GM12875 (cell line): ENCODE data around the gene RNF223.
A peak's percentile ranks its signal among the peaks of the same experiment; 100 is the strongest.

ENCODE experiments used
- H3K4me3 ChIP-seq: one replicate; pipeline ENCODE4 v1.5.1; 2011; ENCODE audit warnings: low read depth, low read length, control low read depth
- TF ChIP-seq, protein P1 (sequence below): IDR thresholded peaks from 2 replicates; pipeline ENCODE4 v1.5.1; 2011; ENCODE audit warnings: low read depth, mild to moderate bottlenecking, control low read depth, inconsistent platforms, low read length, moderate library complexity, borderline replicate concordance; ENCODE audit not compliant: insufficient read depth

The RNF223 gene

DNA sequence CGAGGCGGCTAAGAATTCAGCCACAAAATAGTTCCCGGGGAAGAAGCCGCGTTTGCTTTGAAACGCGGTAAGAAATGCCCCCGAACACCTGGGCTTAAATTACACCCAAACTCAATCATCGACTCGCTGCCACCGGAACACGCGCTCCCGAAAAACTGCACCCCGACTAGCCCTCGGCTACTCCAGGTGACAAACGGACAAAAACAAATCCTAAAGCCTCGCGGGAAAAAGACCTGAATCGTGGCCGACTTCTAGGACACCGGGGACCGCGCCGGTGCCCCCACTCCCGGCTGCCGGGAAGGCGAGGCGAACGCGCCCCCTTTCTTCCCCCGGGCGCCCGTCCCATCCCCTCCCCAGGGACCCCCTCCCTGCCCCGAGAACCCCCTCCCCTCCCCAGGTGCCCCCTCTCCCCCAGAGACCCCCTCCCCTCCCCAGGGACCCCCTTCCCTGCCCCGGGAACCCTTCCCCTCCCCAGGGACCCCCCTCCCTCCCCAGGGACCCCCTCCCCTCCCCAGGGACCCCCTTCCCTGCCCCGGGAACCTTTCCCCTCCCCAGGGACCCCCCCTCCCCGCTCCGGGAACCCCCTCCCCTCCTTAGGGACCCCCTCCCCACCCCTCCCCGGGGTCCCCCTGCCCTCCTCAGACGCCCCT lies 41.2 kb upstream of the RNF223 start:
- peak overlapping the region; percentile 96 for H3K4me3 ChIP-seq
- TF ChIP-seq, protein P1, sequence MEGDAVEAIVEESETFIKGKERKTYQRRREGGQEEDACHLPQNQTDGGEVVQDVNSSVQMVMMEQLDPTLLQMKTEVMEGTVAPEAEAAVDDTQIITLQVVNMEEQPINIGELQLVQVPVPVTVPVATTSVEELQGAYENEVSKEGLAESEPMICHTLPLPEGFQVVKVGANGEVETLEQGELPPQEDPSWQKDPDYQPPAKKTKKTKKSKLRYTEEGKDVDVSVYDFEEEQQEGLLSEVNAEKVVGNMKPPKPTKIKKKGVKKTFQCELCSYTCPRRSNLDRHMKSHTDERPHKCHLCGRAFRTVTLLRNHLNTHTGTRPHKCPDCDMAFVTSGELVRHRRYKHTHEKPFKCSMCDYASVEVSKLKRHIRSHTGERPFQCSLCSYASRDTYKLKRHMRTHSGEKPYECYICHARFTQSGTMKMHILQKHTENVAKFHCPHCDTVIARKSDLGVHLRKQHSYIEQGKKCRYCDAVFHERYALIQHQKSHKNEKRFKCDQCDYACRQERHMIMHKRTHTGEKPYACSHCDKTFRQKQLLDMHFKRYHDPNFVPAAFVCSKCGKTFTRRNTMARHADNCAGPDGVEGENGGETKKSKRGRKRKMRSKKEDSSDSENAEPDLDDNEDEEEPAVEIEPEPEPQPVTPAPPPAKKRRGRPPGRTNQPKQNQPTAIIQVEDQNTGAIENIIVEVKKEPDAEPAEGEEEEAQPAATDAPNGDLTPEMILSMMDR: no peak

DNA sequence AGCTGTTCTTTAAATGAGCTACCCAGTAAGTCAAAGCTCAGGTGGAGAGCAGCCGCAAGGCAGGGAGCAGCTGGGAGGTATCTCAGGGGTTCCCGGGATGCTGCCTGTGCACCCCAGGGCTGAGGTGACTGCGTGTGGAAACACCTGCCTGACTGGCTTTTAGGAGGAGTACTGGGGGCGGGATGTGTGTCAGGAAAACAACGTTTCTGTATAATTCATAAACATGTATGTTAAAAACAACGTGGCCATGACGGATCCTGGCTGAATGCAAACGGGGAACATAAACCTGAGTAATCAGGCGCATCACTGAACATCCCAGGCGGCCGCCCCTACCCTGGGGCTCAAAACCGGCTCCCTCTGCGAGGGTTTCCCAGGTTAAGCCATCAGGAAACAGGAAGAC lies 40.3 kb upstream of the RNF223 start:
- TF ChIP-seq, protein P1: no peak
- H3K4me3 ChIP-seq: no peak overlapping the region

DNA sequence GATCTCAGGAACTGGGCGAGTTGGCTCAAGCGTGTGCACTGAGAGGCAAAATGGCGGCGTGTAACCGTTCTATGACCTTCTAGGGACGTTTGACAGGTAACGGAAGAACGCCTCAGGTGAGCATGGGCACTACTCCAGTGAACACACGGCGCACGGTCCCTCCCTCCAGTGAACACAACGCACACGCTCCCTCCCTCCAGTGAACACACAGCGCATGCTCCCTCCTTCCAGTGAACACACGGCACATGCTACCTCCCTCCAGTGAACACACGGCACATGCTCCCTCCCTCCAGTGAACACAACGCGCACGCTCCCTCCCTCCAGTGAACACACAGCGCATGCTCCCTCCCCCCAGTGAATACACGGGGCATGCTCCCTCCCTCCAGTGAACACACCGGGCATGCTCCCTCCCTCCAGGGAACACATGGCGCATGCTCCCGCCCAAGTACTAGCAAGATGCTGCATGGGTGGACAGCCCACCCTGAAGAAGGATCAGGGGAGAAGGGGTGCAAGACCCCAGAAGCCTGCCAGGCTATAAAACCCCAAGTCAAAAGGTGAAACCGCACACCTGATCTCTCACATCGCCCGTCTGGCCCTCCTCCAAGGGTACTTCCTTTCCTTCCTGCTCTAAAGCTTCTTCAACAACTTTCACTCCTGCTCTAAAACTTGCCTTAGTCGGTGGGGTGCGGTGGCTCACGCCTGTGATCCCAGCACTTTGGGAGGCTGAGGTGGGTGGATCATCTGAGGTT lies 38.3 kb upstream of the RNF223 start:
- no peak overlapping the region for H3K4me3 ChIP-seq
- TF ChIP-seq, protein P1: no peak

DNA sequence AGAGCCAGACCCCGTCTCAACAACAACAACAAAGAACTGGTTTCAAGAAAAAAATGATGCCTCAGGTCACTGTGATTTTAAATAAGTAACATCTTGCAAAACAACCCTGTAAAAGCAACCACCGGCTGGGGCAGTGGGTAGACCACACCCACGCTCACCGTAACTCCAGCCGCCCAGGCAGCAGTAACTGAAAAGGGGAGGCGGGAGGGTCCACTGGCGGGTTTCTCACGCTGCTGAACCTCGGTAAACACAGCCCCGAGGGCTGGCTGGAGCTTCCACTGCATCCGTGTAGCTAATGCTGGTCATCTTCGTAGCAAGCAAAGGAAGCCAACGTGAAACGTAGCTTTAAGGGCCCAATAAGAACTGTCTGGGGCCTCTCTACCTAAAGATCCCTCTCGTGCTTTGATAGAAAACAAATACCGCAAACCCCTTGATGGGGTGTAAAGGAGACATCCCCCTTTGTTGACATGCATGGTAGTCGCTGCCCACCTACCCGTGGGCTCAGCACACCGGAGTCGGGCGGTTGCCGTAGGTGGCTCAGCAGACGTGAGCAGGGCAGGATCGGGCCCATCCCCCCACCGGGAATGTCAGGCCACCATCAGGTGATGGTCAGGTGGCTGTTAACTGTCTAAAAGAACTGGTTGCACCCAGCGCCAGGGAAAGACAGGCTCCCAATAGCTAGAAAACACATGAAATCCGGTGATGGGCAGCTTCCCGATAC lies 37.6 kb upstream of the RNF223 start:
- H3K4me3 ChIP-seq: no peak overlapping the region
- TF ChIP-seq, protein P1: no peak

DNA sequence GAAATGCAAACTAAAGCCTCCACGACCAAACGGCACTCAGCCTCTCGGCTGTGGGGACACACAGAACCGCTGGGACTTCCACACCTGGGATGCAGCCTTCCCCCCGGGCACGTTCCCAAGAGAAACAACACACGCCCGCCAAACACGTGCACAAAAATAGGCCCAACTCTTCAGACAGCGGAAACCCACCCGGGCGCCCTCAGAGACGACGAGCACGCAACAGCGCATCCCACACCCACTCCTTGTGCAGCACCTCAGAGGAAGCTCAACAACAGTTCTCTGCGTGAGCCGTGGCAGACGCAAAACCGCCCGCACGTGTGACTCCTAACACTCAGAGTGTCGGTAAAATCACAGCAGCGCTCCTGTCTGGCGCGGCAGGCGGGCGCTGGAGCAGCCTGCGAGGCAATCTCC lies 36.5 kb upstream of the RNF223 start:
- no peak overlapping the region for H3K4me3 ChIP-seq
- TF ChIP-seq, protein P1: no peak

DNA sequence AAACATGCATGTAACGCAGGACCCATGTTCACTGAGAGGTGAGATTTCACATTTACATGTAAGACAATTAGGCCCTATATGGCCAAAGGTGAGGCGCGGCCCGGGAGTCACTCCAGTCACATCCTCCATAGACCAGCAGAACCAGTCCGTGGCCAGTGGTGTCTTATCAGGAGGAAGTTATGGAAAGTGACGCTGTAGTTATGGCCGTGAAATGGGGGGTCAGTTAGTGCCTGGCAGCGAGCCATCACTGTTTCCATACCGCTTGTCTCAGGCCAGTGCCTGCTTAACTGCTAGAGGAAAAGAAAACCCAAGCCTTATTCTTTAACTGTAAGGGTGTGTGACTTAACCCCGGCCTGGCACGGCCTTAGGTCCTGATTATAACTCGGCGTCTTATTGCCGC lies 35.6 kb upstream of the RNF223 start:
- TF ChIP-seq, protein P1: no peak
- no peak overlapping the region for H3K4me3 ChIP-seq
